Vagina (tissue), 2 donors: ENCODE measurements around the gene TNFSF13.

ENCODE experiments used
- POLR2A ChIP-seq, 2 donors: fragments of 450-650 bp; IDR thresholded peaks; one replicate each; pipeline ENCODE4 v1.6.1; 2017; ENCODE audit warnings: antibody characterized with exemption in 2 of 2, mild to moderate bottlenecking in 2 of 2, moderate library complexity in 2 of 2
- TF ChIP-seq, protein P1 (sequence below), 3 experiments: fragments of 450-650 bp in 2 of 3; fragments of 200-600 bp in 1 of 3; sonication (generic) in 1 of 3; IDR thresholded peaks; one replicate each; pipeline ENCODE4 v1.5.1; 2017 to 2019; ENCODE audit warnings: antibody characterized with exemption in 3 of 3, mild to moderate bottlenecking in 2 of 3, moderate library complexity in 2 of 3

DNA sequence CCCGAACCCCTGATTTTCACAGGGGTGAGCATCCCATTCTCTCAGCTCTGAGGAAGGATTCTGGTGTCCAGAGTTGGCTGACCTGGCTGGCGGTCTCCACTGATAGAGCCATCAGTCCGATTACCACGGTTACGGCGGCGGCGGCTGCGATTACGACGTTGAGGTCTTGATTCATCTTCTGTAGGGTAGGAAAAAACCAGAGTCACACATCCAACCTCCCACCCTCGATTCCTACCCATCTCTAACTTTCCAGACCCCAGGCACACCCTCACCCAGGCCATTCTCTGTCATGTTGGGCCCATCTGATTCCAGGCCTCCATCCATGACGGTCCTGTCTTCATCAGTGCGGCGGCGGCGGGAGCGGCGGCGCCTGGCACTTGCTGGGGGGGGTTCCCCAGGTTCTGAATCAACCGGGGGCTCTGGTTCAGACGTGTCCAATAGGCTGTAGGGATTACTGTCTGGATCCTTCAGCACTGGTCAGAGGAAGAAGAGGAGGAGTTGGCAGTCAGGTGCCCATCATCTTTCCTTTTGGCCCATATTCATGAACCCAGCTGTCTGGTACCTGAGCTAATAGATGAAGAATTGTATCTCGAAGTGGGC lies 34.0 kb downstream of the TNFSF13 start:
- no peak for TF ChIP-seq POLR2A (IDR thresholded peaks at IDR 0.05)
- TF ChIP-seq, protein P1, sequence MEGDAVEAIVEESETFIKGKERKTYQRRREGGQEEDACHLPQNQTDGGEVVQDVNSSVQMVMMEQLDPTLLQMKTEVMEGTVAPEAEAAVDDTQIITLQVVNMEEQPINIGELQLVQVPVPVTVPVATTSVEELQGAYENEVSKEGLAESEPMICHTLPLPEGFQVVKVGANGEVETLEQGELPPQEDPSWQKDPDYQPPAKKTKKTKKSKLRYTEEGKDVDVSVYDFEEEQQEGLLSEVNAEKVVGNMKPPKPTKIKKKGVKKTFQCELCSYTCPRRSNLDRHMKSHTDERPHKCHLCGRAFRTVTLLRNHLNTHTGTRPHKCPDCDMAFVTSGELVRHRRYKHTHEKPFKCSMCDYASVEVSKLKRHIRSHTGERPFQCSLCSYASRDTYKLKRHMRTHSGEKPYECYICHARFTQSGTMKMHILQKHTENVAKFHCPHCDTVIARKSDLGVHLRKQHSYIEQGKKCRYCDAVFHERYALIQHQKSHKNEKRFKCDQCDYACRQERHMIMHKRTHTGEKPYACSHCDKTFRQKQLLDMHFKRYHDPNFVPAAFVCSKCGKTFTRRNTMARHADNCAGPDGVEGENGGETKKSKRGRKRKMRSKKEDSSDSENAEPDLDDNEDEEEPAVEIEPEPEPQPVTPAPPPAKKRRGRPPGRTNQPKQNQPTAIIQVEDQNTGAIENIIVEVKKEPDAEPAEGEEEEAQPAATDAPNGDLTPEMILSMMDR (IDR thresholded peaks at IDR 0.05): no peak
